Small intestine (tissue), 7 donors: Measurements from ENCODE around the gene PTTG1IP. TPM values are rescaled to one million over a fixed set of nuclear protein-coding genes. Genes with fewer than 3 reads are reported as not detected.

Experiments used
- DNase-seq, 2 donors: peaks; one replicate each; pipeline versions ENCODE4 v3.0.0 to v3.0.0-alpha.2; 2013
- FAIRE-seq: peaks from 2 replicates; lab custom pipeline; 2012; peaks lifted over from hg19 to GRCh38; lab: Jason Lieb, UNC
- H3K27ac ChIP-seq, 3 donors: one replicate each; pipeline ENCODE4 v1.5.1; 2013; ENCODE audit warnings: low read length in 2 of 3, mild to moderate bottlenecking in 2 of 3, control low read depth in 1 of 3, inconsistent platforms in 1 of 3, low read depth in 1 of 3, moderate library complexity in 1 of 3
- H3K27me3 ChIP-seq, 3 donors: one replicate each; pipeline ENCODE4 v1.6.1; 2013; ENCODE audit warnings: low read length in 3 of 3, inconsistent platforms in 1 of 3; ENCODE audit not compliant: control insufficient read depth in 3 of 3, insufficient read depth in 3 of 3
- H3K36me3 ChIP-seq, 3 donors: one replicate each; pipeline ENCODE4 v1.6.1; 2013; ENCODE audit warnings: low read length in 3 of 3, inconsistent platforms in 1 of 3, low read depth in 1 of 3, mild to moderate bottlenecking in 1 of 3, moderate library complexity in 1 of 3; ENCODE audit not compliant: control insufficient read depth in 3 of 3, insufficient read depth in 2 of 3
- H3K4me1 ChIP-seq, 3 donors: one replicate each; pipeline ENCODE4 v1.6.1; 2013; ENCODE audit warnings: low read length in 2 of 3, inconsistent platforms in 1 of 3, low read depth in 1 of 3, mild to moderate bottlenecking in 1 of 3, moderate library complexity in 1 of 3; ENCODE audit not compliant: control insufficient read depth in 3 of 3, insufficient read depth in 2 of 3
- H3K4me3 ChIP-seq, 3 donors: one replicate each; pipeline ENCODE4 v1.5.1; 2013; ENCODE audit warnings: low read length in 3 of 3, control low read depth in 1 of 3, inconsistent platforms in 1 of 3, low read depth in 1 of 3, mild to moderate bottlenecking in 1 of 3, moderate library complexity in 1 of 3
- H3K9me3 ChIP-seq, 2 donors: one replicate each; pipeline ENCODE4 v1.6.1; 2013; ENCODE audit warnings: low read depth in 1 of 2, low read length in 1 of 2; ENCODE audit not compliant: control insufficient read depth in 2 of 2, insufficient read depth in 1 of 2
- WGBS, 3 donors: extraction: QIAGEN DNeasy Blood & Tissue Kit; methylation state at CpG; one replicate each; pipeline ENCODE4 v1.1.7; 2013; 5-methylcytosine and 5-hydroxymethylcytosine counted together
- polyA plus RNA-seq, 4 donors: library from polyadenylated mRNA; stranded (reverse) in 3 of 4; unstranded in 1 of 4; fragments of 200-250 nt in 3 of 4; fragments of 120-200 nt in 1 of 4; gene quantifications; one replicate each; pipeline versions ENCODE4 v1.2.1 to v1.2.3, GENCODE V29; 2013
- donor health status: healthy with polysubstance abuse.
- donor health status: control.
- donor health status: control.
- donor health status: Bipolar disorder and iron deficiency.
- donor health status: healthy.

The PTTG1IP gene
- polyA plus RNA-seq, 4 donors, result 116 to 330 (median 128) TPM

DNA sequence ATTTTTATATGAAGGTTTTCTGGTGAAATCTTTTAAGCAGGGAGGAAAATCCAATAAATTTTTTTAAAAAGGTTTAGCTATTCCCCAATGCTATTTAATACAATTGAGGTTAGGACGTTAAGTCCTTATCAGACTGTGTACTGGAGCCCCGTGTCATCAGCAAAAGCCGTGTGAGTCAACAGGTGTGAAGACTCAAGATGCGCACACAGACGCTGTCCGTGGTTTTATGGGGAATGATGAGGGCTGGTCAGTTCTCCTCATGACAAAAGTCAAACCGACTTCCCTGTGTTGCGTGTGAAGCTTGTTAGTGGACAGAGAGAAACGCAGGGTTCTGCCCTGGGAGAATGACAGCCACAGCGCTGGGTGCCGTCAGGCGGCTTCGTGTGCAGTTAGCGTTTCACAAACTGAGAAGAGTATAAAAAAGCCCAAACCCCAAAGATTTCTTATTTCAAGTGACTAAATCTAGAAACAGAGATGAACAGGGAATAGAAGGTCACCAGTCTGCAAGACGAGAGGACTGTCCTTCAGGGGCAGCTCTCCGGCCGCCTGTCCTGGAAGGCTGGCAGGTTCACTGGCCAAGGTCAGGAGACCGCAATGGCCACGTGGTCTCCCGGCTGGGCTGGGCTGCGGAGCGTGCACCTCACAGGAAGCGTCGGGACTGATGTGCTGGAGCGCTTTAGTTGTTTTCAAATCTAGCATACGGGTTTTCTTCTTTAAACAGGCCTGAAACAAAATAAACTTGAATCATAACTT, 22.4 kb downstream of the PTTG1IP start:
- Histone ChIP-seq H3K27ac (peak overlapping the region in 1 of 3 donors; percentile 87), H3K4me1 (peaks cover 7 to 55% (median 8%) of the 10 kb centered on the region in 3 donors), H3K27me3 (no peaks in the 10 kb centered on the region), H3K36me3 (peaks cover 11 to 70% (median 20%) of the 10 kb centered on the region in 3 donors), H3K4me3 (no peak overlapping the region), H3K9me3 (no peaks in the 10 kb centered on the region)
- DNase-seq (no peak), FAIRE-seq (no peak)
- 79 to 83% (median 79%) methylated on average over 26 of the region's 26 CpGs for WGBS, 3 donors

DNA sequence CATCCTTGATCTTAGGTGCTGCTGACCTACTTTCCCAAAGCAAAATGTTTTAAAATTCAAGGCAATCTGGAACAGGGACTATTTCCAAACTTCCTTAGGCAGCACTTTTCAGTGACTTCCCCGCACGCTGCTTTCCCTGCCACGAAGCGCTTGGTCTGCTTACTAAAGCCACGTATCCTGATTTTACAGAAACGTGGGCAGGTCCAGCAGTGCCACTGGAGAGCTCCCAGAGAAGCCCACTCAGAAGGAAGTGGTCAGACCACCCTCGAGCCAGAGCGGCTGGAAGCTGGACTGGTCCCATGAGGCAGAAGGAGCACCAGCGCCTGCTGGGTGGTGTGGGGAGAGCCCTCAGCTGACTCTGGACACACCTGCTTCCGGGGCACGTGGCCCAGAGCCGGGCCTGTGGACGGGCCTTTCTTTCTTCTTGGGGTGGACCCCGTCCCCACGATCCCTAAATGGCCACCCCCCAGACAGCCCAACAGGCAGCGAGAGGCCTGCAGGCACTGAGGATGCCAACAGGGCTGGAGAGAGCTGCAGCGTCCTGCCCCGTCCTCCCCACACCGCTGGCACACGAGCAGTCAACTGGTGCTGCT, 23.2 kb downstream of the PTTG1IP start:
- H3K36me3 ChIP-seq, result peaks cover 5 to 63% (median 13%) of the 10 kb centered on the region in 3 donors
- no peaks in the 10 kb centered on the region for H3K9me3 ChIP-seq
- H3K27ac ChIP-seq, result peak overlapping the region; percentile 57 to 87 (median 75)
- no peak overlapping the region for H3K4me3 ChIP-seq
- WGBS, 3 donors, result 41 to 79% (median 51%) methylated on average over 20 of the region's 20 CpGs
- no peaks in the 10 kb centered on the region for H3K27me3 ChIP-seq
- no peak for DNase-seq
- FAIRE-seq, result no peak
- H3K4me1 ChIP-seq, result peaks cover 7 to 63% (median 10%) of the 10 kb centered on the region in 3 donors

DNA sequence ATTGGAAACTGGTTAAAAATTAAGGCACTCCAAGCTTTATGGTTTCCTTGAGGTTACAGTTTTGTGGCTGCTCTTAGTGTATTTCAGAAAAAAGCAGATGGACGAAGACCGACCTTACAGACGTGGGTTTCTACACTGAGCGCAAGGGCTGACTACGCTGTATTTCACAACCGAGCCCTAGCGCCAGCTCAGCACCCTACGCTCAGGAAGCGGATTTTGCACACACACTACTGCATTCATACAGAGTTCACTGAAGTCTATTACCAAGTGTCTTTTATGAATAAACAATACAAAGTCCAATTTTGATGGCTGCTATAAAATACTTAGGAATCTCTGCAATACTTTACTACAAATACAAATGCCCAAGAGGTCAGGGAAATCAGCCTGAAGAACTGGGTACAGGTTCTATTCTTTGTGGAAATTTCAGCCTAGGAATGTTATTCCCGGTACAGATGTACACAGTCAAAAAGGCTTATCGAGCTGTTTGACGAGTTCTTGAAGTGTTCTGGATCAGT, 23.8 kb downstream of the PTTG1IP start:
- Histone ChIP-seq H3K4me3 (no peak overlapping the region), H3K9me3 (no peaks in the 10 kb centered on the region), H3K36me3 (peaks cover 4 to 56% (median 11%) of the 10 kb centered on the region in 3 donors), H3K4me1 (peaks cover 7 to 64% (median 10%) of the 10 kb centered on the region in 3 donors), H3K27ac (peak overlapping the region; percentile 57 to 87 (median 75)), H3K27me3 (no peaks in the 10 kb centered on the region)
- FAIRE-seq (no peak), DNase-seq (peak; percentile 94)
- WGBS, 3 donors, result 26 to 67% (median 38%) methylated on average over 12 of the region's 12 CpGs

DNA sequence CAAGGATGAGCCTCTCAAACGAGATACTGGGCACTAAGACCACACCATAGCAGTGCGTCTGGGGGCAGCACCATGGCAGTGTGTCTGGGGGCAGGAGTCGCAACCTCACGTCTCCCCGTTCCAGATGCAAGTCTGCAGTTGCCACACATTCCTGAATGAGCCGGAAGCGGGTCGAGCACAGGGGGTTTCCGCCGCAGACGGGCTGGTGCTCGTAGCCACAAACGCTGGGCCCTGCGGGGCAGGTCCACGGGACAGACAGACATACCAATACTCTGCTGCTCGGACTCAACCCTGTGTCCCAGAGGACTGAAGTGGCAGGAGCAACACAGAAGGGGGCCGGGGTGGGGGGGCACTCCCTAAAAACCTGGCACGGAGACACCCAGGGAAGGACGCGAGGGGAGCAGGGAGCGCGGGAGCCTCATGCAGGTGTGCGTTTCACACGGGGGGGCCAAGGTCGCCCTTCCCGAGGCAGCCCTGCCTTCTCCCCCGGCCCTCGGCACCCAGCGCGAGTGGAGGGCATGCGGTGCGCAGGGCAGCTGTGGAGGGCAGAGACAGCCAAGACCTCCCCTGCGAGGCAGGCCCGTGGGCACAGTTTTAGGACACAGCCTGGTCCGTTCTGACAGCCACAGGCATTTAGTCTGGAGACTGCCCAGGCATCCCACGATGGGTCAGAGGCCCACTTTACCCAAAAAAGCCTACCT, 24.5 kb downstream of the PTTG1IP start:
- Histone ChIP-seq H3K4me3 (no peak overlapping the region), H3K36me3 (peaks cover 2 to 49% (median 5%) of the 10 kb centered on the region in 3 donors), H3K4me1 (peaks cover 7 to 63% (median 10%) of the 10 kb centered on the region in 3 donors), H3K27me3 (no peaks in the 10 kb centered on the region), H3K9me3 (no peaks in the 10 kb centered on the region), H3K27ac (peak overlapping the region; percentile 27 to 82 (median 52))
- DNase-seq (no peak), FAIRE-seq (no peak)
- WGBS, 3 donors, result 46 to 80% (median 53%) methylated on average over 31 to 36 of the region's 36 CpGs

DNA sequence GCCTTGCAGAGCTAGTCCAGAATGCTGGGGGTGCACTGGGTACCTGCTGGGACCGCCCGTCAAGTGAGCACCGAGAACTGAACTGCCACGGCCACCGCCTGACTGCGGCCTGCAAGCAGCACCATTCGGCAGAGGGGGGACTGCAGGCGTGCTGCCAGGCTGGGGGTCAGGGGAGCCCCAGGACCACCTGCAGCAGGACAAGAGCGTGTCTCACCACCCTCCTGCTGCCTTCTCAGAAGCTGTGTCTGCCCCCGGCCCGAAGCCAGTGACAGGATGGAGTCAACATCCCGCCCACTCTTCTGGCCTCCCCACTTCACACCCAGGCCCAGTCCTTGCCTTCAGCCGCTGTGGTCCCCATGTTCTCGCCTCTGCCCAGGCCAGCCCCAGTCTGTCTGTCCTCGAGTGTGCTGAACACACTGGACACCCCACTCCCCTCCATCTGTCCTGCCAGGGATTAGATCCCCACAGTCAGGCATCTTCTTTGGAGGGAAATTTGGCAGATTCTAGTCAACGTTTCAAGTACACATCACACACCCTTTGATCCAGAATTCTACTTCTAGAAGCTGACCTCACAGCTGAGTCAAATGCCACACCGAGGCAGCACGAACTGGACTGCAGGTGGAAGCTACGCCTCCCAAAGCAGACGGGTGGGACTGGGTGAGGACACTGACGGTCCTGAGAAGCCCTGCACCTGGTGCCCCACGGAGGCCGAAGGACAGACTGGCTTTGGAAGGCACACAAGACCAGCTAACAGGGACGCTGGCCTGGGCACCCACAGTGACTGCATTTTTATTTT, 26.0 kb downstream of the PTTG1IP start:
- 80 to 85% (median 81%) methylated on average over 23 to 24 of the region's 24 CpGs for WGBS, 3 donors
- Histone ChIP-seq H3K27ac (no peak overlapping the region), H3K4me1 (peaks cover 7 to 58% (median 7%) of the 10 kb centered on the region in 3 donors)

DNA sequence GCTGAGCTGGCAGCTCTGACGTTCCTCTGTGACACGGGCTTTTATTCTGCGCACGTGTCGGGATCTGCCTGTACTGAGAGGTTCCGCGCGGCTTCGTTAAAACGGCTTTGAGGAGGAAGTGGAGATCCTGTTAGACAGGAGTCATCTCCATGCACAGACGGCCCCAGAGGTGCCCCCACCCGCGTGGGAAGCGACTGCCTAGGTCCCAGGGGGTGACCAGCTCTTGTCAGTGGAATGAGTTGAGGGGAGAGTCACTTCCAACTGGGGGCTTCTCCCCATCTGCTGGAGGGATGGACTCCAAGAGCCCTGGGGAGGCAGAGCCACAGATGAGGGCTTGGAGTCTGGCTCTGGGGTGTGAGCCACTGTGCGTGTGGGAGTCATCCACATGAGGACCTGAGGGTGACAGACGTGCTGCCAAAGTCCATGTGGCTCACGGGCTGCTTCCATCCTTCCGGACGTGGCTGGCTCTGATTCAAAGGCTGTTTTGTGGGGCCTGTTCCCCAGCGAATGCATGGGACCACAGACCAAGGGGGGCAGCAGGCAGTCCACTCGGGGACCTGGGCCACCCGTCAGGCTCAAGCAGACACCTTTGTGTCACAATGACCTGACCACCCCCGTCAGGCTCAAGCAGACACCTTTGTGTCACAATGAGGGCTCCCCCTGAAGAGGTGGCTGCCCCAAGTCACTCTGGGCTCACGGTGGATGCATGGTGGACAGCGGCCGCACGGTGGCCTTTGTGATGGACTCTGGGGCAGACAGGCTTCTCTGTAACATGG, 26.8 kb downstream of the PTTG1IP start:
- no peaks in the 10 kb centered on the region for H3K9me3 ChIP-seq
- 21 to 35% (median 27%) methylated on average over 27 of the region's 27 CpGs for WGBS, 3 donors
- H3K4me1 ChIP-seq, result peaks cover 7 to 58% (median 7%) of the 10 kb centered on the region in 3 donors
- peak overlapping the region in 2 of 3 donors; percentile 29 to 51 for H3K27ac ChIP-seq
- FAIRE-seq (no peak), DNase-seq (peak; percentile 74 to 80)
- H3K4me3 ChIP-seq, result no peak overlapping the region
- H3K36me3 ChIP-seq, result peaks cover 2 to 33% (median 2%) of the 10 kb centered on the region in 3 donors
- H3K27me3 ChIP-seq, result no peaks in the 10 kb centered on the region

More for the DNA sequence above, 26.0 kb downstream of the PTTG1IP start:
- FAIRE-seq, result no peak
- H3K9me3 ChIP-seq, result no peaks in the 10 kb centered on the region
- DNase-seq, result no peak
- peaks cover 2 to 37% (median 2%) of the 10 kb centered on the region in 3 donors for H3K36me3 ChIP-seq
- no peak overlapping the region for H3K4me3 ChIP-seq
- H3K27me3 ChIP-seq, result no peaks in the 10 kb centered on the region

DNA sequence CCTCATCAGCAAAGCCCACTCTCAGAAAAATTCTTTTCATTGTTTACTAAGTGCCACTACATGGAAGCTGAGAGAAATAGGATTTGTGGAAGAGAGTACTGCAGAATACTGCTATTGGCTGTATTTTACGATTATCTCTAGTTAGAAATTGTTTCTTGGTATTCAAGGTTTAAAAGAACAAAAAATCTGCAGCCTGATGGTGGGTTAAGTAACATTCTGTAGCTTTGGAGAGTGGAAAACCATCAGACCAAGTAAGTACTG, 27.3 kb downstream of the PTTG1IP start:
- peak overlapping the region in 1 of 3 donors; percentile 36 for H3K4me3 ChIP-seq
- 16 to 20% (median 20%) methylated on average over 1 of the region's 1 CpG for WGBS, 3 donors
- peaks cover under 1 to 30% (median 2%) of the 10 kb centered on the region in 3 donors for H3K36me3 ChIP-seq
- no peaks in the 10 kb centered on the region for H3K9me3 ChIP-seq
- FAIRE-seq (no peak), DNase-seq (no peak)
- peak overlapping the region in 2 of 3 donors; percentile 29 to 51 for H3K27ac ChIP-seq
- H3K4me1 ChIP-seq, result peaks cover 7 to 54% (median 7%) of the 10 kb centered on the region in 3 donors
- H3K27me3 ChIP-seq, result peaks cover 0 to 2% (median 0%) of the 10 kb centered on the region in 3 donors
